Subcutaneous preadipocyte (primary cell): ENCODE measurements around the gene TMA7B. TPM values are rescaled to one million over a fixed set of nuclear protein-coding genes. Genes with fewer than 3 reads are reported as not detected.

Experiments used
- total RNA-seq: library from RNA; depleted of rRNA; stranded (reverse); fragments of >200 nt; gene quantifications from 2 replicates; pipeline ENCODE4 v1.2.3, GENCODE V29; 2012

The TMA7B gene
- not detected in 2 replicates for total RNA-seq

GRCh38 chr22:39959640-39960447 is at the start of gene TMA7B:
Gene TMA7B (plus strand): TSS chr22:39960397. CDS start chr22:39964375, 3,978 bp downstream.

GRCh38 chr22:39994566-39995392 is 34.6 kb downstream of the TMA7B start, which contains the start of gene FAM83F:
Gene FAM83F (plus strand): TSS chr22:39994954. CDS start chr22:39995043, 89 bp downstream.

Other genes with a start within 250 kb of the TMA7B start
- not detected in 2 replicates for gene ENTHD1, start 66.6 kb upstream of the TMA7B start, total RNA-seq
- gene GRAP2, start 59.3 kb upstream of the TMA7B start, total RNA-seq = not detected in 2 replicates
- not detected in 2 replicates for gene FAM83F, start 34.6 kb downstream of the TMA7B start, total RNA-seq
- 22.0 and 28.3 TPM in 2 replicates for gene TNRC6B, start 217.5 kb downstream of the TMA7B start, total RNA-seq